Motor neuron (in vitro differentiated cells): ENCODE measurements around the gene TNIK. TPM values are rescaled to one million over a fixed set of nuclear protein-coding genes. Genes with fewer than 3 reads are reported as not detected.
A peak's percentile ranks its signal among the peaks of the same experiment; 100 is the strongest.

ENCODE experiments used
- ATAC-seq, 8 experiments: fragments of 200-7000 bp; cut with Tn5 transposase; replicated peaks in 6 of 8; 2 replicates each; pipeline ENCODE4 v1.8.0; 2021; ENCODE audit warnings: mild to moderate bottlenecking in 8 of 8, moderate library complexity in 8 of 8
- H3K27ac ChIP-seq, 2 donors: fragments of 250-450 bp; sonication (Bioruptor Pico); 2 replicates each; pipeline ENCODE4 v1.9.0; 2021; ENCODE audit warnings: antibody characterized with exemption in 2 of 2, mild to moderate bottlenecking in 2 of 2, moderate library complexity in 1 of 2
- H3K4me1 ChIP-seq, 2 donors: fragments of 250-450 bp; sonication (Bioruptor Pico); replicated peaks in 1 of 2; 2 replicates each; pipeline ENCODE4 v1.6.1; 2021; ENCODE audit warnings: antibody characterized with exemption in 2 of 2, mild to moderate bottlenecking in 2 of 2, moderate library complexity in 1 of 2
- H3K4me3 ChIP-seq, 5 donors: fragments of 250-450 bp; sonication (Bioruptor Pico); 2 replicates each; pipeline ENCODE4 v1.9.0; 2021; ENCODE audit warnings: antibody characterized with exemption in 5 of 5, mild to moderate bottlenecking in 5 of 5, moderate library complexity in 4 of 5
- WGBS, 10 experiments: fragments of 450-650 bp; shearing (Covaris generic); methylation state at CpG; one replicate each; pipeline ENCODE4 v1.0.0; 2022; 5-methylcytosine and 5-hydroxymethylcytosine counted together
- in situ Hi-C, 9 experiments: fragments of 400-800 bp; cut with MboI; loops; one replicate each; pipeline ENCODE4 v1.15.0; 2021; ENCODE audit warnings: low sequenced_read_pairs in 9 of 9, low pct_unique_long_range_greater_than_20kb in 2 of 9; ENCODE audit not compliant: unreplicated experiment in 9 of 9
- total RNA-seq, 8 experiments: library from RNA; unstranded; fragments of 300-600 nt; gene quantifications; 2 replicates each; pipeline versions ENCODE4 v1.2.3 to v1.2.4, GENCODE V29; 2022

TNIK gene
- total RNA-seq, 8 experiments from 2014 or later, result 0.87 to 76.5 (median 23.3) TPM

GRCh38 chr3:171489348-171489747 is 29.1 kb upstream of the TNIK start:
- H3K4me3 ChIP-seq, result no peak overlapping the region
- ATAC-seq, result no peak
- no peak overlapping the region for H3K27ac ChIP-seq
- H3K4me1 ChIP-seq, result no peaks in the 10 kb centered on the region
- in situ Hi-C loops, result no loop called here
- WGBS, 10 experiments, result 10 to 88% (median 55%) methylated on average over 2 to 4 of the region's 4 CpGs; no CpG with 5 or more reads in 1 of the 10 experiments

GRCh38 chr3:171488479-171488878 is 28.3 kb upstream of the TNIK start:
- WGBS, 10 experiments, result 0 to 98% (median 66%) methylated on average over 1 to 7 of the region's 7 CpGs; no CpG with 5 or more reads in 2 of the 10 experiments
- no peak for ATAC-seq
- in situ Hi-C loops, result no loop called here
- Histone ChIP-seq H3K4me3 (no peak overlapping the region), H3K27ac (no peak overlapping the region), H3K4me1 (no peaks in the 10 kb centered on the region)

- Histone ChIP-seq H3K4me1 (no peaks in the 10 kb centered on the region), H3K27ac (no peak overlapping the region), H3K4me3 (no peak overlapping the region)
- WGBS, 10 experiments, result 20 to 100% (median 88%) methylated on average over 1 to 4 of the region's 4 CpGs
- in situ Hi-C loops, result no loop called here
- ATAC-seq, result no peak
Measured at GRCh38 chr3:171487382-171487781, 27.2 kb upstream of the TNIK start.

GRCh38 chr3:171485338-171485737 is 25.1 kb upstream of the TNIK start:
- in situ Hi-C loops, result no loop called here
- ATAC-seq, result no peak
- no peaks in the 10 kb centered on the region for H3K4me1 ChIP-seq
- no peak overlapping the region for H3K27ac ChIP-seq
- no peak overlapping the region for H3K4me3 ChIP-seq

- ATAC-seq, result no peak
- Histone ChIP-seq H3K4me3 (no peak overlapping the region), H3K27ac (no peak overlapping the region), H3K4me1 (no peaks in the 10 kb centered on the region)
- in situ Hi-C loops, result no loop called here
- 43 to 100% (median 100%) methylated on average over 1 of the region's 1 CpG; no CpG with 5 or more reads in 2 of the 10 experiments for WGBS, 10 experiments
Measured at GRCh38 chr3:171481011-171481410, 20.8 kb upstream of the TNIK start.

- H3K4me1 ChIP-seq, result no peaks in the 10 kb centered on the region
- 0 to 89% (median 63%) methylated on average over 1 of the region's 1 CpG; no CpG with 5 or more reads in 1 of the 10 experiments for WGBS, 10 experiments
- no peak overlapping the region for H3K27ac ChIP-seq
- in situ Hi-C loops, result no loop called here
- no peak overlapping the region for H3K4me3 ChIP-seq
- ATAC-seq, result no peak
Measured at GRCh38 chr3:171480526-171480925, 20.3 kb upstream of the TNIK start.

GRCh38 chr3:171476532-171477102 is 16.4 kb upstream of the TNIK start:
- in situ Hi-C loops, result no loop called here
- no peak for ATAC-seq
- no peaks in the 10 kb centered on the region for H3K4me1 ChIP-seq
- H3K4me3 ChIP-seq, result no peak overlapping the region
- no peak overlapping the region for H3K27ac ChIP-seq

GRCh38 chr3:171472552-171472951 is 12.3 kb upstream of the TNIK start:
- WGBS, 10 experiments, result 20 to 60% (median 60%) methylated on average over 1 of the region's 2 CpGs; no CpG with 5 or more reads in 7 of the 10 experiments
- in situ Hi-C loops, result no loop called here
- Histone ChIP-seq H3K27ac (no peak overlapping the region), H3K4me1 (peaks cover 0 to 4% of the 10 kb centered on the region in 2 donors), H3K4me3 (no peak overlapping the region)
- no peak for ATAC-seq

GRCh38 chr3:171470714-171471227 is 10.6 kb upstream of the TNIK start:
- H3K27ac ChIP-seq, result no peak overlapping the region
- in situ Hi-C loops, result no loop called here
- no peak overlapping the region for H3K4me3 ChIP-seq
- WGBS, 10 experiments, result 86 to 100% (median 100%) methylated on average over 1 of the region's 1 CpG; no CpG with 5 or more reads in 5 of the 10 experiments
- H3K4me1 ChIP-seq, result peaks cover 0 to 10% of the 10 kb centered on the region in 2 donors
- no peak for ATAC-seq

- Histone ChIP-seq H3K4me3 (no peak overlapping the region), H3K4me1 (peaks cover 0 to 10% of the 10 kb centered on the region in 2 donors), H3K27ac (no peak overlapping the region)
- in situ Hi-C loops, result no loop called here
- ATAC-seq, result no peak
- 65 to 100% (median 90%) methylated on average over 1 to 3 of the region's 3 CpGs; no CpG with 5 or more reads in 1 of the 10 experiments for WGBS, 10 experiments
Measured at GRCh38 chr3:171469376-171469775, 9.2 kb upstream of the TNIK start.

GRCh38 chr3:171468296-171468906 is 8.2 kb upstream of the TNIK start:
- no peak for ATAC-seq
- peaks cover 0 to 10% of the 10 kb centered on the region in 2 donors for H3K4me1 ChIP-seq
- no peak overlapping the region for H3K27ac ChIP-seq
- in situ Hi-C loops, result no loop called here
- WGBS, 10 experiments, result 7 to 100% (median 86%) methylated on average over 2 to 5 of the region's 6 CpGs; no CpG with 5 or more reads in 1 of the 10 experiments
- no peak overlapping the region for H3K4me3 ChIP-seq

GRCh38 chr3:171465763-171466162 is 5.6 kb upstream of the TNIK start:
- in situ Hi-C loops, result no loop called here
- no peak overlapping the region for H3K4me3 ChIP-seq
- no peak overlapping the region for H3K27ac ChIP-seq
- no peak for ATAC-seq
- 0 to 94% (median 90%) methylated on average over 1 to 3 of the region's 3 CpGs; no CpG with 5 or more reads in 5 of the 10 experiments for WGBS, 10 experiments
- peaks cover 4 to 16% of the 10 kb centered on the region in 2 donors for H3K4me1 ChIP-seq

GRCh38 chr3:171464462-171464861 is 4.3 kb upstream of the TNIK start:
- no peak for ATAC-seq
- 0 to 100% (median 94%) methylated on average over 1 to 3 of the region's 3 CpGs; no CpG with 5 or more reads in 1 of the 10 experiments for WGBS, 10 experiments
- in situ Hi-C loops, result no loop called here
- peaks cover 4 to 15% of the 10 kb centered on the region in 2 donors for H3K4me1 ChIP-seq
- no peak overlapping the region for H3K27ac ChIP-seq
- H3K4me3 ChIP-seq, result no peak overlapping the region

- ATAC-seq, result no peak
- WGBS, 10 experiments, result 0 to 60% (median 0%) methylated on average over 1 of the region's 1 CpG; no CpG with 5 or more reads in 2 of the 10 experiments
- in situ Hi-C loops, result no loop called here
- H3K4me3 ChIP-seq, result peak overlapping the region in 1 of 5 donors; percentile 59
- no peak overlapping the region for H3K27ac ChIP-seq
- H3K4me1 ChIP-seq, result peaks cover 7 to 15% of the 10 kb centered on the region in 2 donors
Measured at GRCh38 chr3:171462224-171462623, 2.0 kb upstream of the TNIK start.
